ENCODE data around the gene CNNM3. TPM values are rescaled to one million over a fixed set of nuclear protein-coding genes. Genes with fewer than 3 reads are reported as not detected.
A peak's percentile ranks its signal among the peaks of the same experiment; 100 is the strongest.

Gene CNNM3
- total RNA-seq, 4 donors from 2014 or later: 15.4 to 30.0 (median 18.8) TPM

GRCh38 chr2:96872591-96873349 lies 56.7 kb downstream of the CNNM3 start:
- intact Hi-C loops (cut with DNase I; ENCODE audit: low total_unique reads): no loop called here
- 60 to 72% methylated on average over 14 of the region's 14 CpGs for WGBS, 2 donors

GRCh38 chr2:96873651-96874096 lies 57.6 kb downstream of the CNNM3 start:
- intact Hi-C loops (cut with DNase I; ENCODE audit: low total_unique reads): no loop called here
- no peak overlapping the region for H3K4me3 ChIP-seq (ENCODE audit: low read depth, poor library complexity, severe bottlenecking)
- peak in 1 of 2 donors; percentile 93 for DNase-seq (ENCODE audit: low spot score in 2 of 2)
- 55 to 63% methylated on average over 7 to 8 of the region's 8 CpGs for WGBS, 2 donors
- TF ChIP-seq, protein P1, sequence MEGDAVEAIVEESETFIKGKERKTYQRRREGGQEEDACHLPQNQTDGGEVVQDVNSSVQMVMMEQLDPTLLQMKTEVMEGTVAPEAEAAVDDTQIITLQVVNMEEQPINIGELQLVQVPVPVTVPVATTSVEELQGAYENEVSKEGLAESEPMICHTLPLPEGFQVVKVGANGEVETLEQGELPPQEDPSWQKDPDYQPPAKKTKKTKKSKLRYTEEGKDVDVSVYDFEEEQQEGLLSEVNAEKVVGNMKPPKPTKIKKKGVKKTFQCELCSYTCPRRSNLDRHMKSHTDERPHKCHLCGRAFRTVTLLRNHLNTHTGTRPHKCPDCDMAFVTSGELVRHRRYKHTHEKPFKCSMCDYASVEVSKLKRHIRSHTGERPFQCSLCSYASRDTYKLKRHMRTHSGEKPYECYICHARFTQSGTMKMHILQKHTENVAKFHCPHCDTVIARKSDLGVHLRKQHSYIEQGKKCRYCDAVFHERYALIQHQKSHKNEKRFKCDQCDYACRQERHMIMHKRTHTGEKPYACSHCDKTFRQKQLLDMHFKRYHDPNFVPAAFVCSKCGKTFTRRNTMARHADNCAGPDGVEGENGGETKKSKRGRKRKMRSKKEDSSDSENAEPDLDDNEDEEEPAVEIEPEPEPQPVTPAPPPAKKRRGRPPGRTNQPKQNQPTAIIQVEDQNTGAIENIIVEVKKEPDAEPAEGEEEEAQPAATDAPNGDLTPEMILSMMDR (IDR thresholded peaks at IDR 0.05): no peak
- TF ChIP-seq POLR2A (IDR thresholded peaks at IDR 0.05): no peak

More at GRCh38 chr2:96872591-96873349, 56.7 kb downstream of the CNNM3 start:
- no peak overlapping the region for H3K4me3 ChIP-seq (ENCODE audit: low read depth, poor library complexity, severe bottlenecking)
- no peak for DNase-seq (ENCODE audit: low spot score in 2 of 2)
- TF ChIP-seq POLR2A (IDR thresholded peaks at IDR 0.05): no peak

DNA sequence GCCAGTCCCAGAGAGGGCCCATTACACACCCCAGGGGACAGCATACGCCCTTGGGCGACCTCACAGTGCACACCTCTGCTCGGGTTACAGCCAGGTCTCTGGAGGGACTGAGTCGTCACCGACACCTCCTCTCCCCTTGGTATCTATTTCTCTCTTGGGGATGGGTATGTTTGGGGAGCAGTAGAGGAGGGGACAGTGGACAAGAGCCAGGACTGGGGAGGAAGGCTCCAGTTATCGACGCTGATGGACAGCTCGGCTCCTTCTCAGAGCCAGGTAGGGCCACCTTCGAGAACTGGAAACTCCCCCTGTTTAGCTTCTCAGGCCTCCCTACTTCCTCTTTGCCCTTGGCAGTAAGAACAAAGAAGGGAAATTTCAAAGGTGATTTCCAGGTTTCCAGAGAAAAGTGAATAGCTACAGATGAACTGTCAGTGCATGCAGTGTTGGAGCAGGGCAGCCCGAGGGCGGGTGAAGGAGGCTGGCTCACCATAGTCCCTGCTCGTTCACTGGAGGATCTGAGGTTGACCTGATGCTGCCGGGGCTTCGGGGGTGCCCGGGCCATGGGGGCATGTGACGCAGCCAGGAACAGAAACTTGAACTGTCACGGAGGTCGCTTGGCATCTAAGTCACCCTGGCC lies 58.2 kb downstream of the CNNM3 start:
- TF ChIP-seq POLR2A (IDR thresholded peaks at IDR 0.05): no peak
- TF ChIP-seq, protein P1 (IDR thresholded peaks at IDR 0.05): no peak
- no peak for DNase-seq (ENCODE audit: low spot score in 2 of 2)
- no peak overlapping the region for H3K4me3 ChIP-seq (ENCODE audit: low read depth, poor library complexity, severe bottlenecking)
- WGBS, 2 donors: 23 to 29% methylated on average over 18 of the region's 18 CpGs
- intact Hi-C loops (cut with DNase I; ENCODE audit: low total_unique reads): no loop called here

DNA sequence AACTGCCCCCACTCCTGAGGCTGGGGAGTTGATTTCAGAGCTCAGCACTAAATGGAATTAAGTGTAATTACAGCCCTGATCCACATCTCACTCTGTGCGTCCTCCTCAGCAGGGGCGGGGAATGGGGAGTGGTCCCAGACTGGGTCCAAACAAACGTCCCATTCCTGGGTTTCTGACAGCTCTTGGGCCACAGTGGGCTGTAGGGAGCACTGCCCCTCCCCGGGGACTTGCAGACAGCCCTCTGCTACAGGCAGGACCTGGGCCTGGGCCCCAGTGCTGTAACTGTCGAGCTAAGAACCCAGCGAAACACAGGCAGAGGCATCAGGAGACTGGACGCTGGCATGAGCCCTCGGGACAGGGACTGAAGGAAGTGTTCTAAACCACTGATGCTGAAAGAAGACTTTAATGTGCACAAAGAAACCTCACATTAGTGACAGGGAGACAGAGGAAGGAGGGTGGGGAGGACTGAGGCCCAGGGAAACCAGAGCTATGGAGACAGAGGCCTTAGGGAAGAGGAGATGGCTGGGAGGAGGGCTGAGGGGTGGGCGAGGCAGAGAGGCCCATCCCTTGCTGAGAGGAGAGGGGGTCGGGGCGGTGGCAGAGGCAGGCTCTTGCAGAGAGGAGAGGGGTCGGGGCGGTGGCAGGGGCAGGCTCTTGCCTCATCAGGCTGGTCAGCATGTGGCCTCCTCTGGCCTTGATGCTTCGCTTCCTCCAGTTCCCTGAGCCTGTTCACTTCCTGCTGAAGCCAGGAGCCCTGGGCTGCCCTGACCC lies 59.6 kb downstream of the CNNM3 start:
- WGBS, 2 donors: 69 to 70% methylated on average over 14 of the region's 14 CpGs
- no peak overlapping the region for H3K4me3 ChIP-seq (ENCODE audit: low read depth, poor library complexity, severe bottlenecking)
- intact Hi-C loops (cut with DNase I; ENCODE audit: low total_unique reads): no loop called here
- TF ChIP-seq POLR2A (IDR thresholded peaks at IDR 0.05): no peak
- TF ChIP-seq, protein P1 (IDR thresholded peaks at IDR 0.05): no peak
- DNase-seq (ENCODE audit: low spot score in 2 of 2): no peak

GRCh38 chr2:96876269-96877041 lies 60.4 kb downstream of the CNNM3 start:
- TF ChIP-seq, protein P1 (IDR thresholded peaks at IDR 0.05): no peak
- no peak for TF ChIP-seq POLR2A (IDR thresholded peaks at IDR 0.05)
- intact Hi-C loops (cut with DNase I; ENCODE audit: low total_unique reads): no loop called here
- H3K4me3 ChIP-seq (ENCODE audit: low read depth, poor library complexity, severe bottlenecking): no peak overlapping the region
- DNase-seq (ENCODE audit: low spot score in 2 of 2): no peak
- WGBS, 2 donors: 88% methylated on average over 12 to 16 of the region's 16 CpGs

Measured in lower leg skin (tissue), 4 donors.